ENCODE results near the gene HCCS. TPM values are rescaled to one million over a fixed set of nuclear protein-coding genes. Genes with fewer than 3 reads are reported as not detected.
A peak's percentile ranks its signal among the peaks of the same experiment; 100 is the strongest.

The HCCS gene
- total RNA-seq, result 10 to 100 TPM; 21.9 to 22.3 TPM

DNA sequence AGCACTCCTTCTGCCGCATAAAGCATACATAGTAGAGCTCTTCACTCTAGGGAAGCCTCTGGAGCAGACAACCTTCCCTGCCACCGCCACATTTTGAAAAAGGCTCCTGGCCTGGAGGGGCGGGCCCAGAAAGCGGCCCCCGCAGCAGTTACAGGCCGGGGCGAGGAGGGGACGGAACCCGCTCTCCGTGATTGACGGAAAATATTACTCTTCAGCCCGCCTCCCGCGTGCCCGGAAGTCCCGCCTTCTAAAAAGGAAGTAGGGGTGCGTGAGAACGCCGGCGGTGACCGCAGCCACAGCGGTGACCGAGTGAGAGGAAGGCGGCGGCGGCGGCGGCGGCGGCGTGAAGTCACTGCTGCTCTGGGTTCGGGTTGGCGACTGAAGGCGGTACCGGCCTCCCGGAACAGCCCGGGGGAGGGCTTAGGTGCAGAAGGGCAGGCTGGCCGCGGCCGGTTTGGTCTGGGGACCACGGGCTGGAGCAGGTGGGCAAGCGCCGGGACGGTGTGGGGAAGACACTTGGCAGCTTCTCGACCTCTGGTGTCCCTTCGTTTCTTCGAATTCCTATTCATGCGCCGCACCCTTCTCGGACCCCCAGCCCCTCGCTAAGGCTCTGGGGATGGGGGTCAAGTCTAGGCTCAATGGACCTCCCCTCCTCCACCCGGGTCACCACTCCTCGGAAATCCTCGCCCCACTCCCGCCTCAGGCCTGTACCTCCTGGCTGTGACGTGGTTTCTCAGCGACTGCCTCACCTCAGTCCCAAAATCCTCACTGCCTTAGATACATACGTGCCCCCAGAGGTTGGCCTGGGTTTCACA lies at the start of gene HCCS:
Gene HCCS (plus strand): TSS at position 296 of the 815 bp plus-strand sequence. CDS start 729 bp downstream, outside the sequence.
- CTCF ChIA-PET, result interaction anchor here (1.7 kb wide), 1 partner anchor 421 kb away, joined by 3 read pairs; no protein-coding TSS in a partner anchor
- peak; percentile 90 for ATAC-seq
- H3K4me3 Mint-ChIP-seq, result no peak within 1 kb of the TSS

DNA sequence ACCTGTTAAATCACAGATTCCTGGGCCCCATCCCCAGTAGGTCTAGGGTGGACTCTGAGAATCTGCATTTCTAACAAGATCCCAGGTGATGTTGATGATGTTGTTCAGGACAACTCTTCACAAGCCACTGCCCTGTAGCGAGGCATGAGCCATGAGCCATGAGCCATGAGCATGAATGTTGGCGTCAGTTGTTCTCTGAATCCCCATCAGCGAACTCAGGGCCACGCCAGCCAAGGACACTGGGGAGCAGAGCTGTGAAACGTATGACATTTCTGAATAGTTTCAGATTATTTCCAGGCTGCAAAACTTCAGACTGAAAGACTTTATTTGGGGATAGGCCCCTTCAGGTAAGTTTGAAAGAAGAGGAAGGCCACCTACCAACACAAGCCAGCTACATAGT lies 46.9 kb upstream of the HCCS start:
- Mint-ChIP-seq H3K36me3 (ENCODE audit: low read depth) (no peaks in the 10 kb centered on the region), H3K4me3 (no peak overlapping the region), H3K27me3 (ENCODE audit: low read depth) (no peaks in the 10 kb centered on the region), H3K27ac (no peak overlapping the region), H3K9me3 (ENCODE audit: insufficient read depth) (no peaks in the 10 kb centered on the region), H3K4me1 (ENCODE audit: low read depth) (no peaks in the 10 kb centered on the region)
- no peak for ATAC-seq
- ChIA-PET POLR2A (no interaction called here), CTCF (no interaction called here)
- no peak for DNase-seq

More for the DNA sequence above, at the start of gene HCCS:
- peak; percentile 88 for DNase-seq
- Mint-ChIP-seq H3K27me3 (ENCODE audit: low read depth) (no peaks in the 10 kb centered on the region), H3K9me3 (ENCODE audit: insufficient read depth) (no peaks in the 10 kb centered on the region), H3K27ac (peak within 1 kb of the TSS; percentile 98), H3K4me1 (ENCODE audit: low read depth) (peaks cover 24% of the 10 kb centered on the region), H3K36me3 (ENCODE audit: low read depth) (peaks cover 31% of the 10 kb centered on the region)
- POLR2A ChIA-PET, result no interaction called here

DNA sequence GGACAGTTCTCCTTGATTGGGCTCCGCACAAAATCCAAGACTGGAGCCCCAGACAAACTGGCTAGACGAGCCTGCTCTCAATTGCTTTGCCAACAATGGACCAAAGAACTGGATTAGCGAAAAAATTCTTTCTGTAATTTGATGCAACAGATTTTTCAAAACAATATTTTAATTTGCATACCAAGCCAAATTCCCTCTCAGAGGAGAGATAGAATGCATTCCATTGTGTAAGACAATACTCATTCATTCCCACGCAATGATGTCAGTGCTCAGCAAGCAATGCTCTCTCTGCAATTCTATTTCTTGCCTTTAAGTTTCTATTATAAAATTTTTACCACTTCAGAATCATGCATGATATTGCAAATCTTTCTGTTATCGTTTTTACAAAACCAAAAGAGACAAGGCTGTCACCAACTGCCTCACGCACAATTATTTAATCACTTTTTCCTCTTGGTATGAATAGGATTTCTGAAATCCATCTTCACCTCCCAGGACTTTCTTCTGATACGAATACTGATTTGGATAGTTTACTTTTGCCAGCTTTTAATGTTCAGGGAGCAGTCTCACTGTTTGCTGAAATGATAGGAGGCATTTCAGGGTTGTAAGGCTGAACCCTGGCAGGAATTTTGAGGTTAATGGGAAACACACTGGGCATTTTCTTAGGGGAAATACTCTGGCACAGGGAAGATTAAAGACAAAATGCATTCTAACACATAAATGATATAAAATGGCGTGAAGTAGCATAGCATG lies 46.1 kb upstream of the HCCS start:
- DNase-seq (no peak), ATAC-seq (no peak)
- Mint-ChIP-seq H3K4me3 (no peak overlapping the region), H3K9me3 (ENCODE audit: insufficient read depth) (no peaks in the 10 kb centered on the region), H3K4me1 (ENCODE audit: low read depth) (no peaks in the 10 kb centered on the region), H3K27me3 (ENCODE audit: low read depth) (no peaks in the 10 kb centered on the region), H3K36me3 (ENCODE audit: low read depth) (no peaks in the 10 kb centered on the region), H3K27ac (no peak overlapping the region)
- ChIA-PET POLR2A (no interaction called here), CTCF (no interaction called here)

DNA sequence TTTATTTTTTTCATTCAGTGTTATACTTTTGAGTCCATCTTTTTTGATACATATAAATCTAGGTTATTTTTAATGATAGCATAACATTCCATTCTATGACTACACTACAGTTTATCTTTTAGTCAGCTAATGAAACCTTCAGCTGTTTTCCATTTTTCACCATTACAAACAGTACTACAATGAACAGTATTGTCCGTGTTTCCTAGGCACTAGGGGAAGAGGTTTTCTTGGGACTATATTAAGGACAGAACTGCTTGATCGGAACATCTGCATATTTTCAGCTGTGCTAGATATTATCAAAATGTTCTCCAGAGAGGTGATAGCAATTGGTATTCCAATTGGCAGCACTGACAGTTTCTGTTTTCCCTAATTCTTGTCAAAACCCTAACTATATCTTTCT lies 44.3 kb upstream of the HCCS start:
- ChIA-PET POLR2A (no interaction called here), CTCF (no interaction called here)
- no peak overlapping the region for H3K27ac Mint-ChIP-seq
- no peak overlapping the region for H3K4me3 Mint-ChIP-seq
- H3K27me3 Mint-ChIP-seq (ENCODE audit: low read depth), result no peaks in the 10 kb centered on the region
- no peaks in the 10 kb centered on the region for H3K36me3 Mint-ChIP-seq (ENCODE audit: low read depth)
- H3K9me3 Mint-ChIP-seq (ENCODE audit: insufficient read depth), result no peaks in the 10 kb centered on the region
- no peak for ATAC-seq
- H3K4me1 Mint-ChIP-seq (ENCODE audit: low read depth), result no peaks in the 10 kb centered on the region
- DNase-seq, result no peak

DNA sequence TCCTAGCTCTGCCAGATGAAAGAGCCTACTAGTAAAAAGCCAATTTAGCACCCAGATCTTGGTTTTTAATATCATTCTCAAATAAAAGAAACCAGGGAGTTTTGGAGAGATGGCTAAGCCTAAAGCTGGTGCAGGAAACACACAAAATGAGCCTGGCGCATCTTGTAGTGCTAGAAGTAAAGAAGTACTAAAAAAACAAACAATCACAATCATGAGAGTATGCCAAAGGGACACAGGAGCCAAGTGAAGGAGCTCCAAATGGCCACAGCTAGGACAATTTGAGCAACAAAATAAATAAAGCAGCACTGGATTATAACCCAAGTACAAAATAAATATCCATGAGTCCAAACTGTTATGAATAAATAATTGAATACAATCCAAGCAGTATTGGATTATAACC lies 37.8 kb upstream of the HCCS start:
- no peak overlapping the region for H3K27ac Mint-ChIP-seq
- DNase-seq (no peak), ATAC-seq (no peak)
- no peaks in the 10 kb centered on the region for H3K9me3 Mint-ChIP-seq (ENCODE audit: insufficient read depth)
- H3K27me3 Mint-ChIP-seq (ENCODE audit: low read depth), result no peaks in the 10 kb centered on the region
- H3K4me3 Mint-ChIP-seq, result no peak overlapping the region
- no peaks in the 10 kb centered on the region for H3K36me3 Mint-ChIP-seq (ENCODE audit: low read depth)
- ChIA-PET CTCF (no interaction called here), POLR2A (no interaction called here)
- no peaks in the 10 kb centered on the region for H3K4me1 Mint-ChIP-seq (ENCODE audit: low read depth)

DNA sequence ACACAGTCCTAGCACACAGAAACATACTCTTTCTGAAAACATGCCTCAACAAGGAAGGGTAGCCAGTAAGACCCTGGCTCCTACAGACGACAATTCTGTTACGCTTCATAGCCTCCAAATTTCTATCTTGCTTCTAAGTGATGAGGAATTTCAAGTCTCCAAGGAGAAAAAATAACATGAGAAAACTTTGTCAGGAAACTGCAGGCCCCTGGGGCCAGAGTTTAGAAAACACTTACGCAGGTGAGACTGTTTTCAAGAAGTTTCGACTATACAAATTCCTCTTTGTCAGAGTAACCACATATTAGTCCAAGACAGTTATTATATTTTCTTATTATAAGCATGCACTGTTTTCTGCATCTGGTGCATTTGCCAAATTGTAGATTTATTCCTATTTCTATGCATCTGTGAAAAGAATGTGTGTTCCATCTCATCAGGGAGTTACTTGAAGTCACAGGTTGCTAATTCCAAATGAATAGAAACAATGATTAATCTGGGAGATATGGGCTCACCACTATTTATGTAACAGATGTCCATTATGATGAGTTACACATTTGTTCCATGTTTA lies 30.3 kb upstream of the HCCS start:
- ChIA-PET POLR2A (no interaction called here), CTCF (interaction anchor here (0.6 kb wide), 1 partner anchor 402 kb away, joined by 3 read pairs; no protein-coding TSS in a partner anchor)
- H3K27ac Mint-ChIP-seq, result no peak overlapping the region
- H3K27me3 Mint-ChIP-seq (ENCODE audit: low read depth), result no peaks in the 10 kb centered on the region
- no peaks in the 10 kb centered on the region for H3K4me1 Mint-ChIP-seq (ENCODE audit: low read depth)
- H3K4me3 Mint-ChIP-seq, result no peak overlapping the region
- ATAC-seq (no peak), DNase-seq (no peak)
- no peaks in the 10 kb centered on the region for H3K36me3 Mint-ChIP-seq (ENCODE audit: low read depth)
- H3K9me3 Mint-ChIP-seq (ENCODE audit: insufficient read depth), result no peaks in the 10 kb centered on the region

DNA sequence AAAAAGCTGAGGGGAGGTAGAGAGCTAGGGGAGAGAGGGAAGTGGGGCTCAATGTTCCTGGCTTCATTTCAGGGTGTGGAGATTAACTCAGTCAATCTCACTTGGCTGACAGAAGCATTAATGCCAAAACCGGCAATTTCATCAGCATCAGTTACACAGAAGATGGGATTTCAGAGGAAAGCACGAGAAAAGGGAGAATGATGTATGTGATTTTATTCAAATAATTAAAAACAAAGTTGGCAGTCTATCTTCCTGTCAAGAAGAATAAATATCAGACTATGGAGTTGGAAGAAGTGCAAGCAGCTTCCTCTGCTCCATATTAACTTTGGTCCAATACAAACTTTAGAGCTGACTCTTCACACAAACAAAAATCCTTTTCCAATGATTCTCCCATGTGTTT lies 29.6 kb upstream of the HCCS start:
- no peaks in the 10 kb centered on the region for H3K36me3 Mint-ChIP-seq (ENCODE audit: low read depth)
- DNase-seq, result no peak
- CTCF ChIA-PET, result no interaction called here
- no peak overlapping the region for H3K27ac Mint-ChIP-seq
- POLR2A ChIA-PET, result no interaction called here
- ATAC-seq, result no peak
- no peak overlapping the region for H3K4me3 Mint-ChIP-seq
- no peaks in the 10 kb centered on the region for H3K27me3 Mint-ChIP-seq (ENCODE audit: low read depth)
- no peaks in the 10 kb centered on the region for H3K4me1 Mint-ChIP-seq (ENCODE audit: low read depth)
- no peaks in the 10 kb centered on the region for H3K9me3 Mint-ChIP-seq (ENCODE audit: insufficient read depth)

DNA sequence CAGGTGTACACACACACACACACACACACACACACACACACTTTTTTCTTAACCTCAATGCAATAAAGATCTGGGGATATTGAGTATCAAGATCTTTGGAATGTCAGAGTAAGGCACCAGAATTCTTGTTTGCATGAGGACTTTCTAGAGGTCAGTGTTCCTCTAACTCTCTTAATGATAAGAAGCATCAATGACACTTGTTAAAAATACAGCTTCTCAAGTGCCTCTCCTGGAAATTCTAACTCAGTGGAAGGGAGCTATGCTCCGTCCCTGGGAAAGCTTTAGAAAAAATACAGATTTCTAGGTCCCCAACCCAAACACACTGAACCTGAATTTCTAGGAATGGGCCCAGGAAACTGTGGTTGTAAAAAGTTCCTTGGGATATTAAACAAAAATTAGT lies 25.8 kb upstream of the HCCS start:
- ATAC-seq, result no peak
- Mint-ChIP-seq H3K4me1 (ENCODE audit: low read depth) (no peaks in the 10 kb centered on the region), H3K9me3 (ENCODE audit: insufficient read depth) (no peaks in the 10 kb centered on the region), H3K36me3 (ENCODE audit: low read depth) (no peaks in the 10 kb centered on the region), H3K27ac (no peak overlapping the region), H3K4me3 (no peak overlapping the region), H3K27me3 (ENCODE audit: low read depth) (no peaks in the 10 kb centered on the region)
- no peak for DNase-seq
- ChIA-PET CTCF (no interaction called here), POLR2A (no interaction called here)

DNA sequence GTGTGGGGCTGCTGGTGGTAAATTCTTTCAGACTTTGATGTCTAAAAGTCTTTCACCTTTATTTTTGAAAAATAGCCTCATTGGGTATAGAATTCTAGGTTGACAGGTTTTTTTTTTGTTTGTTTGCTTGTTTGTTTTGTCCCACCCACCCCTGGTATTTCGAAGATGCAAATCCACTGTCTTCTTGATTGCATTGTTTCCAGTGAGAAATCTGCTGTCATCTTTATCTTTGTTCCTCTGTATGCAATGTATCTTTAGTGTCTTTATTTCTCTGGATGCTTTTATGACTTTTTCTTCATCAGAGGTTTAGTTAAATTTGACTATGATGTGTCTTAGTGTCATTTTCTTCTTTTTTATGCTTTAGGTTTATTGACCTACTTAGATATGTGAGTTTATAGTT lies 21.3 kb upstream of the HCCS start:
- ATAC-seq (no peak), DNase-seq (no peak)
- ChIA-PET CTCF (no interaction called here), POLR2A (no interaction called here)
- Mint-ChIP-seq H3K36me3 (ENCODE audit: low read depth) (no peaks in the 10 kb centered on the region), H3K27ac (no peak overlapping the region), H3K9me3 (ENCODE audit: insufficient read depth) (no peaks in the 10 kb centered on the region), H3K4me3 (no peak overlapping the region), H3K27me3 (ENCODE audit: low read depth) (no peaks in the 10 kb centered on the region), H3K4me1 (ENCODE audit: low read depth) (no peaks in the 10 kb centered on the region)

DNA sequence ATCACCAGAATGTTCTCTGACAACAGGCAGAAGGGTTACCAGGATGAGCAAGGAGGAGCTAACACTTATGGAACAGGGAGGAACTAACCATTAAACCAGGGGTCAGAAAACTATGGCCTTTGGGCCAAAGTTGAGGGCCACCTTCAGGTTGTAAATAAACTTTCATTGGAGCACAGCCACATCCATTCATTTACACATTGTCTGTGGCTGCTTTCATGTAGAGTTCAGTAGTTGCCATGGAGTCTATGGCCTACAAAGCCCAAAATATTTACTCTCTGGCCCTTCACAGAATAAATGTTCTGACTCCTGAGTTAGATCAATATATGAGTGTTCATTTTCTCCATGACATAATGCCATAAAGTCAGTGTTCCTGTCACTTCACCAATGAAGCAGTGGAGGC lies 13.2 kb upstream of the HCCS start:
- Mint-ChIP-seq H3K4me1 (ENCODE audit: low read depth) (no peaks in the 10 kb centered on the region), H3K4me3 (no peak overlapping the region), H3K9me3 (ENCODE audit: insufficient read depth) (no peaks in the 10 kb centered on the region), H3K27ac (no peak overlapping the region), H3K36me3 (ENCODE audit: low read depth) (no peaks in the 10 kb centered on the region), H3K27me3 (ENCODE audit: low read depth) (no peaks in the 10 kb centered on the region)
- DNase-seq, result no peak
- ATAC-seq, result no peak
- ChIA-PET CTCF (no interaction called here), POLR2A (no interaction called here)

DNA sequence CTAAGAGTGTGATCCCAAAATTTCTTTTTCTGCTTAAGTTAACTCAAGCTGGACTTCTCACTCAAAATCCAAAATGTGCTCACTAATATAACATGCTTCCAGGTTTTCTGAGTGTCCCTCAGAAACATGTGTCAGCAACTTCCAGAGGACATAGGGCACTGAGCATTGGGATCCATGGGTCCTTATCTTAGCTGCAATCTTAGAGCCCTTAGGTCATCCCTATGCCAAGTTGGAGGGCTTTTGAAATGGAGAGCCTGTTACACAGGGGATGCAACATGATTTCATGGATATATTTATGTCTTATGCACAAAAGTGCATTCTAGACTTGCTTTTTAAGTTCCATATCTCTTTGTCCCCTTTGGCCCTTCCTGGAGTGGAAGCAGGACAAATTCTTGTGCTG lies 11.7 kb upstream of the HCCS start:
- no peaks in the 10 kb centered on the region for H3K36me3 Mint-ChIP-seq (ENCODE audit: low read depth)
- H3K4me3 Mint-ChIP-seq, result no peak overlapping the region
- ATAC-seq, result no peak
- no peaks in the 10 kb centered on the region for H3K4me1 Mint-ChIP-seq (ENCODE audit: low read depth)
- POLR2A ChIA-PET, result no interaction called here
- no peaks in the 10 kb centered on the region for H3K27me3 Mint-ChIP-seq (ENCODE audit: low read depth)
- no peak overlapping the region for H3K27ac Mint-ChIP-seq
- CTCF ChIA-PET, result no interaction called here
- no peaks in the 10 kb centered on the region for H3K9me3 Mint-ChIP-seq (ENCODE audit: insufficient read depth)
- DNase-seq, result no peak

DNA sequence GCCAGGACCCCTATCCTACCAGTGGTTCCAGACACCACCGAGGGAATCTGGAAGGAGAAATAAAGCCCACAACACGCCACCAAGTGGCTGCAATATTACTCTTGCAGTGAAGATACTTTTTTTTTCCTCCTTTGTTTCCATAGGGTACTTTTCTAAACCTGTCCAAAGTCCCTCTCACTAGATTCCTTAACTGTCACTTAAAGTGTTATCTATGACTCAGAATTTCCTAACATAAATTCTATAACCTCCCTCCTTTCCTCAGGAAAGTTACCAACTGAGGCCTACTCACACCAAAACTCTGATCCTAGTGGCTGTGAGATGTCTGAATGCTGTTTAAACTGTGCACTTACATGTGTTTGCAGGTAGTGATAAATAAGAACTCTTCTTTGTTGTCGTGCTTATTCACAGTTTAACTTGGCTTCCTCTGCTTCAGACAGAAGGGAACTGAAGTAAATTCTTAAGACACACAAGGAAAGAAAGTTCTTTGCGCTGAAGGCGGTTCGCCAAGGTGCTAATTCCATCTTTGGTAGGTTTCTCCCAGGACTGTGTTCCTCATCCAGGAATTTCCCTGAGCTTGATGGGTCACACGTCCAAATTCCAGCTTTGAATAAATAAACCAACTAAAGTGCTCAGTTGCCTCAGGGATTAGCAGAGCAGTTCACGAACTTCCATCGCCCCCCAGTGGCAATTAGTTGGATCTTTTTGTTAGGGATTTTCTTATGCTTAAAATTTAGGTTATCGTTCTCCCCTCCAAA lies 10.7 kb upstream of the HCCS start:
- Mint-ChIP-seq H3K27ac (no peak overlapping the region), H3K4me1 (ENCODE audit: low read depth) (no peaks in the 10 kb centered on the region), H3K9me3 (ENCODE audit: insufficient read depth) (no peaks in the 10 kb centered on the region), H3K27me3 (ENCODE audit: low read depth) (no peaks in the 10 kb centered on the region), H3K36me3 (ENCODE audit: low read depth) (no peaks in the 10 kb centered on the region), H3K4me3 (no peak overlapping the region)
- ChIA-PET POLR2A (no interaction called here), CTCF (no interaction called here)
- ATAC-seq (no peak), DNase-seq (no peak)

Measured in activated CD8-positive, alpha-beta T cell treated with anti-CD3 and anti-CD28 coated beads, Interleukin-2, amount 10 ng/mL, durations not matched to agents 7 days and 5 days (primary cell).